Upper lobe of left lung (tissue), 6 donors: Measurements from ENCODE around the gene KRT80. TPM values are rescaled to one million over a fixed set of nuclear protein-coding genes. Genes with fewer than 3 reads are reported as not detected.

Experiments used
- ATAC-seq, 2 donors: fragments of 200-7000 bp; cut with Tn5 transposase; one replicate each; pipeline ENCODE4 v1.9.1; 2022; ENCODE audit warnings: mild to moderate bottlenecking in 2 of 2, moderate library complexity in 2 of 2; ENCODE audit not compliant: low FRiP score in 2 of 2
- DNase-seq, 2 donors: peaks; one replicate each; pipeline ENCODE4 v3.0.0-alpha.2; 2019 to 2020
- H3K27ac ChIP-seq, 4 donors: fragments of 200-600 bp; sonication (generic); one replicate each; pipeline ENCODE4 v1.5.1; 2016 to 2019
- H3K27me3 ChIP-seq, 4 donors: fragments of 200-600 bp; sonication (generic); one replicate each; pipeline ENCODE4 v1.5.1; 2017 to 2019
- H3K36me3 ChIP-seq, 4 donors: fragments of 200-600 bp; sonication (generic); one replicate each; pipeline ENCODE4 v1.5.1; 2016 to 2019
- H3K4me1 ChIP-seq, 4 donors: fragments of 200-600 bp; sonication (generic); one replicate each; pipeline ENCODE4 v1.5.1; 2018 to 2019
- H3K4me3 ChIP-seq, 4 donors: fragments of 200-600 bp; sonication (generic); one replicate each; pipeline ENCODE4 v1.5.1; 2017 to 2019; ENCODE audit warnings: mild to moderate bottlenecking in 2 of 4, moderate library complexity in 1 of 4
- H3K9me3 ChIP-seq, 4 donors: fragments of 200-600 bp; sonication (generic); one replicate each; pipeline ENCODE4 v1.5.1; 2018 to 2019
- EP300 ChIP-seq, 4 donors: sonication (generic); formaldehyde crosslinking; IDR thresholded peaks; one replicate each; pipeline ENCODE4 v1.5.1; 2017; ENCODE audit warnings: antibody characterized with exemption in 4 of 4, control low read depth in 2 of 4
- POLR2A ChIP-seq, 4 donors: fragments of 450-650 bp; IDR thresholded peaks; one replicate each; pipeline ENCODE4 v1.5.1; 2016 to 2017; ENCODE audit warnings: antibody characterized with exemption in 4 of 4, mild to moderate bottlenecking in 2 of 4
- POLR2AphosphoS5 ChIP-seq, 2 donors: sonication (generic); formaldehyde crosslinking; IDR thresholded peaks; one replicate each; pipeline ENCODE4 v1.5.1; 2017; ENCODE audit warnings: antibody characterized with exemption in 2 of 2
- WGBS, 2 donors: methylation state at CpG; one replicate each; pipeline ENCODE4 v1.1.5; 2017 to 2018; 5-methylcytosine and 5-hydroxymethylcytosine counted together
- total RNA-seq, 6 donors: library from RNA; depleted of rRNA in 4 of 6; stranded (reverse); fragments of >200 nt in 4 of 6; gene quantifications; one replicate each; pipeline versions ENCODE4 v1.1.0 to v1.2.1, GENCODE V29; 2016 to 2021
- TF ChIP-seq, protein P1 (sequence below), 6 experiments: fragments of 450-650 bp in 4 of 6; fragments of 200-600 bp in 2 of 6; sonication (generic) in 2 of 6; IDR thresholded peaks; one replicate each; pipeline ENCODE4 v1.5.1; 2016 to 2019; ENCODE audit warnings: antibody characterized with exemption in 6 of 6
- donor health status: DM: no; HTN: no; CAD: no; lungs with moderate emphysema.
- donor health status: DM: no; HTN: yes; CAD: no; lungs with severe emphysema.

KRT80 gene
- total RNA-seq, 6 donors from 2014 or later = 2.1 to 15.2 (median 6.6) TPM

GRCh38 chr12:52211716-52212585 is 20.1 kb upstream of the KRT80 start:
- no peaks in the 10 kb centered on the region for H3K9me3 ChIP-seq
- WGBS, 2 donors = 83 to 87% methylated on average over 9 to 13 of the region's 13 CpGs

GRCh38 chr12:52210925-52211650 is 19.3 kb upstream of the KRT80 start:
- H3K4me1 ChIP-seq = peaks cover 8 to 32% (median 24%) of the 10 kb centered on the region in 4 donors
- no peaks in the 10 kb centered on the region for H3K27me3 ChIP-seq
- no peak for DNase-seq
- no peaks in the 10 kb centered on the region for H3K9me3 ChIP-seq
- TF ChIP-seq, protein P1, sequence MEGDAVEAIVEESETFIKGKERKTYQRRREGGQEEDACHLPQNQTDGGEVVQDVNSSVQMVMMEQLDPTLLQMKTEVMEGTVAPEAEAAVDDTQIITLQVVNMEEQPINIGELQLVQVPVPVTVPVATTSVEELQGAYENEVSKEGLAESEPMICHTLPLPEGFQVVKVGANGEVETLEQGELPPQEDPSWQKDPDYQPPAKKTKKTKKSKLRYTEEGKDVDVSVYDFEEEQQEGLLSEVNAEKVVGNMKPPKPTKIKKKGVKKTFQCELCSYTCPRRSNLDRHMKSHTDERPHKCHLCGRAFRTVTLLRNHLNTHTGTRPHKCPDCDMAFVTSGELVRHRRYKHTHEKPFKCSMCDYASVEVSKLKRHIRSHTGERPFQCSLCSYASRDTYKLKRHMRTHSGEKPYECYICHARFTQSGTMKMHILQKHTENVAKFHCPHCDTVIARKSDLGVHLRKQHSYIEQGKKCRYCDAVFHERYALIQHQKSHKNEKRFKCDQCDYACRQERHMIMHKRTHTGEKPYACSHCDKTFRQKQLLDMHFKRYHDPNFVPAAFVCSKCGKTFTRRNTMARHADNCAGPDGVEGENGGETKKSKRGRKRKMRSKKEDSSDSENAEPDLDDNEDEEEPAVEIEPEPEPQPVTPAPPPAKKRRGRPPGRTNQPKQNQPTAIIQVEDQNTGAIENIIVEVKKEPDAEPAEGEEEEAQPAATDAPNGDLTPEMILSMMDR (IDR thresholded peaks at IDR 0.05) = no peak
- no peak for TF ChIP-seq EP300 (IDR thresholded peaks at IDR 0.05)
- TF ChIP-seq POLR2A (IDR thresholded peaks at IDR 0.05) = no peak
- no peak for TF ChIP-seq POLR2AphosphoS5 (IDR thresholded peaks at IDR 0.05)
- WGBS, 2 donors = 78 to 81% methylated on average over 9 to 10 of the region's 10 CpGs
- H3K4me3 ChIP-seq = no peak overlapping the region
- no peak overlapping the region for H3K27ac ChIP-seq
- no peaks in the 10 kb centered on the region for H3K36me3 ChIP-seq
- no peak for ATAC-seq

More at GRCh38 chr12:52211716-52212585, 20.1 kb upstream of the KRT80 start:
- no peaks in the 10 kb centered on the region for H3K36me3 ChIP-seq
- ATAC-seq (no peak), DNase-seq (no peak)
- TF ChIP-seq, protein P1 (IDR thresholded peaks at IDR 0.05) = no peak
- TF ChIP-seq EP300 (IDR thresholded peaks at IDR 0.05) (no peak), POLR2AphosphoS5 (IDR thresholded peaks at IDR 0.05) (no peak), POLR2A (IDR thresholded peaks at IDR 0.05) (no peak)
- H3K4me3 ChIP-seq = no peak overlapping the region
- H3K27me3 ChIP-seq = no peaks in the 10 kb centered on the region
- no peak overlapping the region for H3K27ac ChIP-seq
- peaks cover 13 to 39% (median 27%) of the 10 kb centered on the region in 4 donors for H3K4me1 ChIP-seq

- ATAC-seq = peak in 1 of 2 donors; percentile 67
- no peak overlapping the region for H3K27ac ChIP-seq
- WGBS, 2 donors = 61 to 77% methylated on average over 6 to 7 of the region's 7 CpGs
These were observed 18.5 kb upstream of the KRT80 start for GRCh38 chr12:52210186-52210924.

DNA sequence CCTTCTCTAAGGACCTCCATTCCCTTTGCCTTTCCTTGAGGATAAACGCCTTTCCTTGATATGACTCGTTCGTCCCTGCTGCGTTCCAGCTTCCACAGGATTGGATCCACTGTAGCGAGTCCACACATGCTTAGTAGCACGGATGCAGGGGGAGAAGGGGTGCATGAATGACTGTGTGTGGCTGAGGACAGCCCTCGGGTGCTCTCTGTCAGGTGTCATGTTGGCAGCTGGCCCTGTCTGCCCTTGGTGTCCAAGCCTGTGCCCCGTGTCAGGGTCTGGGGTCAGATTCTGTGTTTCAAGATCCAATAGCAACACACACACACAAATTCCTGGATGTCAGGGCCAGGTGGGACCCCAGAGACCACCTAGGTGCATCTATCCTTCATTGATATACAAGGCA is 17.5 kb upstream of the KRT80 start:
- 72 to 84% methylated on average over 8 of the region's 8 CpGs for WGBS, 2 donors
- H3K27me3 ChIP-seq = no peaks in the 10 kb centered on the region
- no peak for ATAC-seq
- no peaks in the 10 kb centered on the region for H3K36me3 ChIP-seq
- no peaks in the 10 kb centered on the region for H3K9me3 ChIP-seq
- TF ChIP-seq POLR2AphosphoS5 (IDR thresholded peaks at IDR 0.05) (no peak), EP300 (IDR thresholded peaks at IDR 0.05) (no peak), POLR2A (IDR thresholded peaks at IDR 0.05) (no peak)
- TF ChIP-seq, protein P1 (IDR thresholded peaks at IDR 0.05) = no peak
- no peak overlapping the region for H3K27ac ChIP-seq
- peaks cover 3 to 26% (median 19%) of the 10 kb centered on the region in 4 donors for H3K4me1 ChIP-seq
- DNase-seq = no peak
- H3K4me3 ChIP-seq = no peak overlapping the region

More at GRCh38 chr12:52210186-52210924, 18.5 kb upstream of the KRT80 start:
- TF ChIP-seq EP300 (IDR thresholded peaks at IDR 0.05) (peak in 2 of 4 donors; percentile 76 to 81), POLR2A (IDR thresholded peaks at IDR 0.05) (no peak), POLR2AphosphoS5 (IDR thresholded peaks at IDR 0.05) (peak in 1 of 2 donors; percentile 57)
- TF ChIP-seq, protein P1 (IDR thresholded peaks at IDR 0.05) = no peak
- no peaks in the 10 kb centered on the region for H3K36me3 ChIP-seq
- H3K27me3 ChIP-seq = no peaks in the 10 kb centered on the region
- no peak overlapping the region for H3K4me3 ChIP-seq
- DNase-seq = peak in 1 of 2 donors; percentile 81
- peaks cover 3 to 32% (median 21%) of the 10 kb centered on the region in 4 donors for H3K4me1 ChIP-seq
- H3K9me3 ChIP-seq = no peaks in the 10 kb centered on the region
